Endodermal cell (in vitro differentiated cells): ENCODE measurements around the gene NDUFB4. TPM values are rescaled to one million over a fixed set of nuclear protein-coding genes. Genes with fewer than 3 reads are reported as not detected.

Experiments
- DNase-seq: peaks from one replicate; pipeline ENCODE4 v3.0.0-alpha.2; 2017
- H3K27ac ChIP-seq: 2 replicates; pipeline ENCODE4 v1.5.1; 2013; ENCODE audit warnings: mild to moderate bottlenecking, low read depth, low read length, moderate library complexity
- H3K27me3 ChIP-seq: 2 replicates; pipeline ENCODE4 v1.6.1; 2013; ENCODE audit warnings: mild to moderate bottlenecking, low read length, moderate library complexity; ENCODE audit not compliant: insufficient read depth, control insufficient read depth, poor library complexity, severe bottlenecking
- H3K36me3 ChIP-seq: 2 replicates; pipeline ENCODE4 v1.7.0; 2013; ENCODE audit warnings: mild to moderate bottlenecking, low read length, moderate library complexity; ENCODE audit not compliant: control insufficient read depth, insufficient read depth
- H3K4me1 ChIP-seq: one replicate; pipeline ENCODE4 v1.7.0; 2013; ENCODE audit warnings: low read length; ENCODE audit not compliant: control insufficient read depth, insufficient read depth
- H3K4me3 ChIP-seq: 2 replicates; pipeline ENCODE4 v1.5.1; 2013; ENCODE audit warnings: mild to moderate bottlenecking, low read length, moderate library complexity
- H3K9ac ChIP-seq: 2 replicates; pipeline ENCODE4 v1.6.1; 2013; ENCODE audit warnings: mild to moderate bottlenecking, low read length, moderate library complexity; ENCODE audit not compliant: poor library complexity, severe bottlenecking; ENCODE audit errors: extremely low read depth
- H3K9me3 ChIP-seq: 2 replicates; pipeline ENCODE4 v1.6.1; 2013; ENCODE audit warnings: mild to moderate bottlenecking, low read length, moderate library complexity; ENCODE audit not compliant: control insufficient read depth
- H3K27ac Mint-ChIP-seq: 2 replicates; pipeline ENCODE4 v1.8.0; 2020; ENCODE audit warnings: mixed read lengths
- H3K27me3 Mint-ChIP-seq: 2 replicates; pipeline ENCODE4 v1.8.0; 2021; ENCODE audit warnings: mild to moderate bottlenecking, mixed read lengths; ENCODE audit not compliant: insufficient read depth
- H3K36me3 Mint-ChIP-seq: 2 replicates; pipeline ENCODE4 v1.8.0; 2020; ENCODE audit warnings: low read depth, mixed read lengths
- H3K4me1 Mint-ChIP-seq: 2 replicates; pipeline ENCODE4 v1.8.0; 2020; ENCODE audit warnings: mixed read lengths
- H3K4me3 Mint-ChIP-seq: 2 replicates; pipeline ENCODE4 v1.8.0; 2020; ENCODE audit warnings: mild to moderate bottlenecking, moderate library complexity, mixed read lengths
- H3K9me3 Mint-ChIP-seq: 2 replicates; pipeline ENCODE4 v1.8.0; 2020; ENCODE audit warnings: mild to moderate bottlenecking, mixed read lengths
- WGBS, 2 experiments: methylation state at CpG; one replicate each; pipeline versions ENCODE4 v1.1.5 to v1.1.7; 2013; ENCODE audit warnings: missing lambda C conversion rate in 2 of 2, mixed read lengths in 1 of 2; ENCODE audit not compliant: insufficient coverage in 1 of 2, insufficient read length in 1 of 2; 5-methylcytosine and 5-hydroxymethylcytosine counted together
- total RNA-seq, 2 donors: library from RNA; stranded (reverse); fragmentation: NEBNext Ultra II Directional in 1 of 2; extraction: Animal tissue kit (Norgen Biotek cat#: 25700) in 1 of 2; gene quantifications; 2 replicates in 1 of 2; 3 replicates in 1 of 2; pipeline ENCODE4 v1.2.1, GENCODE V29; 2021
- TF ChIP-seq, protein P1 (sequence below): fragments of 200-600 bp; sonication (generic); conservative IDR thresholded peaks from 2 replicates; pipeline ENCODE4 v1.5.0; 2021; ENCODE audit warnings: antibody characterized with exemption, mild to moderate bottlenecking

NDUFB4 gene
- total RNA-seq, 2 donors from 2014 or later, result 144 to 181 TPM

DNA sequence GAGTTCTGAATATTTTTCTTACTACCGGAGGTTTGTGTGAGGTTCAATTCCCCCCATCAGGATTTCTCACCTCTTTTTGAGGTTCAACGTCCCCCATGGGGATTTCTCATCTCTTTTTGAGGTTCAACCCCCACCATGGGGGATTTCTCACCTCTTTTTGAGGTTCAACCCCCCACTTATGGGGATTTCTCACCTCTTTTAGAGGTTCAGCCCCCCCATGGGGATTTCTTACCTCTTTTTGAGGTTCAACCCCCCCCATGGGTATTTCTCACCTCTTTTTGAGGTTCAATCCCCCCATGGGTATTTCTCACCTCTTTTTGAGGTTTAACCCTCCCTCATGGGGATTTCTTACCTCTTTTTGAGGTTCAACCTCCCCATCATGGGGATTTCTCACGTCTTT, 26.3 kb downstream of the NDUFB4 start:
- H3K9me3 ChIP-seq, result peaks cover 23% of the 10 kb centered on the region
- 67 to 78% methylated on average over 1 to 3 of the region's 3 CpGs for WGBS, 2 experiments
- no peak overlapping the region for H3K27ac Mint-ChIP-seq
- H3K9me3 Mint-ChIP-seq, result peaks cover 36% of the 10 kb centered on the region
- H3K36me3 ChIP-seq, result no peaks in the 10 kb centered on the region
- no peaks in the 10 kb centered on the region for H3K27me3 Mint-ChIP-seq
- TF ChIP-seq, protein P1, sequence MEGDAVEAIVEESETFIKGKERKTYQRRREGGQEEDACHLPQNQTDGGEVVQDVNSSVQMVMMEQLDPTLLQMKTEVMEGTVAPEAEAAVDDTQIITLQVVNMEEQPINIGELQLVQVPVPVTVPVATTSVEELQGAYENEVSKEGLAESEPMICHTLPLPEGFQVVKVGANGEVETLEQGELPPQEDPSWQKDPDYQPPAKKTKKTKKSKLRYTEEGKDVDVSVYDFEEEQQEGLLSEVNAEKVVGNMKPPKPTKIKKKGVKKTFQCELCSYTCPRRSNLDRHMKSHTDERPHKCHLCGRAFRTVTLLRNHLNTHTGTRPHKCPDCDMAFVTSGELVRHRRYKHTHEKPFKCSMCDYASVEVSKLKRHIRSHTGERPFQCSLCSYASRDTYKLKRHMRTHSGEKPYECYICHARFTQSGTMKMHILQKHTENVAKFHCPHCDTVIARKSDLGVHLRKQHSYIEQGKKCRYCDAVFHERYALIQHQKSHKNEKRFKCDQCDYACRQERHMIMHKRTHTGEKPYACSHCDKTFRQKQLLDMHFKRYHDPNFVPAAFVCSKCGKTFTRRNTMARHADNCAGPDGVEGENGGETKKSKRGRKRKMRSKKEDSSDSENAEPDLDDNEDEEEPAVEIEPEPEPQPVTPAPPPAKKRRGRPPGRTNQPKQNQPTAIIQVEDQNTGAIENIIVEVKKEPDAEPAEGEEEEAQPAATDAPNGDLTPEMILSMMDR, result no peak
- no peak overlapping the region for H3K9ac ChIP-seq
- peak overlapping the region; percentile 22 for H3K4me3 ChIP-seq
- H3K27ac ChIP-seq, result no peak overlapping the region
- peaks cover 5% of the 10 kb centered on the region for H3K4me1 Mint-ChIP-seq
- no peak overlapping the region for H3K4me3 Mint-ChIP-seq
- DNase-seq, result no peak
- no peaks in the 10 kb centered on the region for H3K4me1 ChIP-seq
- no peaks in the 10 kb centered on the region for H3K27me3 ChIP-seq
- peaks cover 8% of the 10 kb centered on the region for H3K36me3 Mint-ChIP-seq

DNA sequence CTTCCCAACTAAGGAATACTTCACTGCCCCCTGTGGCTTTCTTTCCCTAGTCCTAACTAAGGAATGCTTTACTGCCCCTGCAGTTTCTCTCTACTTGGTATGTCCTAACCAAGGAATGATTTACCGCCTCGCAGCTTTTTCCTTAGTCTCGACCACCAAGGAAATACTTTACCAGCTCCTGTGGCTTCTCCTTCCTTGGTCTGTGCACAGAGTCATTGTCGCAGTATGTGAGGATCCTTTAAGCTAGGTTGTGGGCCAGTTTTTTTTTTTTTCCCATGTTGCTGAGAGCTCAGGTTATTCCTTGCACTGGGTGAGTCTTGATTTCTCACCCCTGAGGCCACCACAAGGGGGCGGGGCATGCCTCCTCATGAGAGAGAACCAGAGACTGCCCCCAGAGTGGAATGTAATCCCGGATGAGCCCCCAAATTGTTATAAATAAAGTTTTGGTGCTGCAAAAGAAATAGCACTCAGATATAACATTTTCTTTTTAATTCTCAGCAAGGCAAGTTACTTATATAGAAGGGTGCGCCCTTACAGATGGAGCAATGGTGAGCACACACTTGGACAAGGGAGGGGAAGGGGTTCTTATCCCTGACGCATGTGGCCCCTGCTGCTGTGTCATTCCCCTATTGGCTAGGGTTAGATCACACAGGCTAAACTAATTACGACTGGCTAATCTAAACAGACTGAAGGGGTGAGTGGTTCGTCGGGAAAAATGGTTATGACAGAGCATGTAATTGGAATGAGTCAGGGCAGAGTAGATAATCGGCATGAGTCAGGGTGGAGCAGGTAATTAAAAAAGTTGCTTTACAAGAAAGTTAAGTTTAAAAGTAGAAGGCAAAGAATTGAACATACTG, 27.0 kb downstream of the NDUFB4 start:
- Mint-ChIP-seq H3K4me1 (peaks cover 5% of the 10 kb centered on the region), H3K9me3 (peaks cover 36% of the 10 kb centered on the region), H3K4me3 (no peak overlapping the region), H3K27me3 (no peaks in the 10 kb centered on the region), H3K36me3 (peaks cover 8% of the 10 kb centered on the region), H3K27ac (no peak overlapping the region)
- peak; percentile 77 for DNase-seq
- H3K9ac ChIP-seq, result no peak overlapping the region
- peaks cover 23% of the 10 kb centered on the region for H3K9me3 ChIP-seq
- H3K4me3 ChIP-seq, result peak overlapping the region; percentile 22
- 83 to 89% methylated on average over 9 to 12 of the region's 12 CpGs for WGBS, 2 experiments
- no peaks in the 10 kb centered on the region for H3K27me3 ChIP-seq
- H3K36me3 ChIP-seq, result no peaks in the 10 kb centered on the region
- TF ChIP-seq, protein P1, result peak; percentile 56
- no peak overlapping the region for H3K27ac ChIP-seq
- H3K4me1 ChIP-seq, result no peaks in the 10 kb centered on the region

DNA sequence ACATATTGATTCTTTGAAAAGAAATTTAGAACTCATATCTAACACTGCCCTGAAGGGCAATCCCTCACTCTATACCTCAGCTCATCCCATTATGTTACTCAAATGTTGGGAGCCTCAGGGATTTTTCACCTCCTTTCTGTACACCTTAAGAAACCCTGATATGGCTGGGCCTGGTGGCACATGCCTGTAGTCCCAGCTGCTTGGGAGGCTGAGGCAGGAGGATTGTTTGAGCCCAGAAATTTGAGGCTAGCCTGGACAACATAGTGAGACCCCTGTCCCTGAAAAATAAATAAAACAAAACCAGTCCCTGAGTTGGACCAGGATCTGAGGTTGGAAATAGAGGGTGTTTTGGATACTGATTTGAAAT, 27.6 kb downstream of the NDUFB4 start:
- TF ChIP-seq, protein P1, result no peak
- Histone ChIP-seq H3K4me3 (peak overlapping the region; percentile 34), H3K36me3 (no peaks in the 10 kb centered on the region), H3K27ac (no peak overlapping the region), H3K9ac (no peak overlapping the region), H3K27me3 (no peaks in the 10 kb centered on the region), H3K9me3 (peaks cover 23% of the 10 kb centered on the region), H3K4me1 (no peaks in the 10 kb centered on the region)
- peaks cover 8% of the 10 kb centered on the region for H3K36me3 Mint-ChIP-seq
- peaks cover 36% of the 10 kb centered on the region for H3K9me3 Mint-ChIP-seq
- DNase-seq, result no peak
- peaks cover 3% of the 10 kb centered on the region for H3K4me1 Mint-ChIP-seq
- H3K27ac Mint-ChIP-seq, result no peak overlapping the region
- H3K27me3 Mint-ChIP-seq, result no peaks in the 10 kb centered on the region
- H3K4me3 Mint-ChIP-seq, result no peak overlapping the region
